ENCODE measurements around the gene SPTA1.

- TF ChIP-seq CTCF (IDR thresholded peaks at IDR 0.05; ENCODE audit: insufficient read depth, low read depth, low read length) (no peak), EZH2 (IDR thresholded peaks at IDR 0.05; ENCODE audit: insufficient read depth, low read length) (no peak)
Measured at GRCh38 chr1:158732524-158732923, 46.0 kb upstream of the SPTA1 start.

Data from astrocyte (in vitro differentiated cells and primary cell).